IgD-negative memory B cell (primary cell): ENCODE data around the gene SLC25A40. TPM values are rescaled to one million over a fixed set of nuclear protein-coding genes. Genes with fewer than 3 reads are reported as not detected.

Source experiments
- polyA plus RNA-seq: library from polyadenylated mRNA; unstranded; fragments of 300-500 nt; fragmentation: Illumina TruSeq; gene quantifications from one replicate; pipeline ENCODE4 v1.2.3, GENCODE V29; 2021

Gene SLC25A40
- polyA plus RNA-seq, 1 donor from 2014 or later: 15.7 TPM

Other genes starting within 250 kb of the SLC25A40 start
- 0.06 TPM for gene RUNDC3B, start 248.0 kb downstream of the SLC25A40 start, polyA plus RNA-seq
- gene DBF4, start 133 bp upstream of the SLC25A40 start, polyA plus RNA-seq: 24.9 TPM
- 0.23 TPM for gene ADAM22, start 57.9 kb upstream of the SLC25A40 start, polyA plus RNA-seq